Measurements from ENCODE around the gene PIK3CB.
"Not testable (repeated sequence)": the region's sequence is repeated elsewhere in the genome, so short reads cannot be mapped to it uniquely, and the experiment has no call there.

PIK3CB gene

GRCh38 chr3:138809500-138810256 lies 25.1 kb downstream of the PIK3CB start:
- DNase-seq (ENCODE audit: insufficient read length, low spot score) (no peak), FAIRE-seq (no peak)

GRCh38 chr3:138806376-138807080 lies 28.2 kb downstream of the PIK3CB start:
- no peak for FAIRE-seq
- no peak for DNase-seq (ENCODE audit: insufficient read length, low spot score)

- no peak for FAIRE-seq
- no peak for DNase-seq (ENCODE audit: insufficient read length, low spot score)
These were observed 31.6 kb downstream of the PIK3CB start for GRCh38 chr3:138803006-138803653.

- not testable (repeated sequence) for DNase-seq (ENCODE audit: insufficient read length, low spot score)
These were observed 32.5 kb downstream of the PIK3CB start for GRCh38 chr3:138802223-138802622.

GRCh38 chr3:138801792-138802191 lies 32.9 kb downstream of the PIK3CB start:
- FAIRE-seq (no peak), DNase-seq (ENCODE audit: insufficient read length, low spot score) (no peak)

More at GRCh38 chr3:138802223-138802622, 32.5 kb downstream of the PIK3CB start:
- not testable (repeated sequence) for FAIRE-seq

- DNase-seq (ENCODE audit: insufficient read length, low spot score) (no peak), FAIRE-seq (no peak)
These were observed 34.5 kb downstream of the PIK3CB start for GRCh38 chr3:138800248-138800647.

GRCh38 chr3:138799822-138800221 lies 34.9 kb downstream of the PIK3CB start:
- FAIRE-seq (no peak), DNase-seq (ENCODE audit: insufficient read length, low spot score) (no peak)

GRCh38 chr3:138797508-138798038 lies 37.2 kb downstream of the PIK3CB start:
- FAIRE-seq: no peak
- DNase-seq (ENCODE audit: insufficient read length, low spot score): no peak

GRCh38 chr3:138796761-138797160 lies 38.0 kb downstream of the PIK3CB start:
- no peak for FAIRE-seq
- DNase-seq (ENCODE audit: insufficient read length, low spot score): no peak

GRCh38 chr3:138786788-138787271 lies 47.9 kb downstream of the PIK3CB start:
- FAIRE-seq: no peak

GRCh38 chr3:138785951-138786350 lies 48.8 kb downstream of the PIK3CB start:
- no peak for DNase-seq (ENCODE audit: insufficient read length, low spot score)
- no peak for FAIRE-seq

More at GRCh38 chr3:138786788-138787271, 47.9 kb downstream of the PIK3CB start:
- peak; percentile 19 for DNase-seq (ENCODE audit: insufficient read length, low spot score)

GRCh38 chr3:138785362-138785857 lies 49.3 kb downstream of the PIK3CB start:
- DNase-seq (ENCODE audit: insufficient read length, low spot score); FAIRE-seq: not testable (repeated sequence)

- DNase-seq (ENCODE audit: insufficient read length, low spot score) (no peak), FAIRE-seq (no peak)
These were observed 52.0 kb downstream of the PIK3CB start for GRCh38 chr3:138782755-138783154.

GRCh38 chr3:138781012-138781470 lies 53.7 kb downstream of the PIK3CB start:
- no peak for FAIRE-seq
- DNase-seq (ENCODE audit: insufficient read length, low spot score): no peak

- FAIRE-seq: no peak
- no peak for DNase-seq (ENCODE audit: insufficient read length, low spot score)
These were observed 56.1 kb downstream of the PIK3CB start for GRCh38 chr3:138778643-138779042.

GRCh38 chr3:138776961-138777360 lies 57.8 kb downstream of the PIK3CB start:
- FAIRE-seq: no peak
- DNase-seq (ENCODE audit: insufficient read length, low spot score): no peak

GRCh38 chr3:138775254-138775595 lies 59.5 kb downstream of the PIK3CB start:
- no peak for FAIRE-seq
- no peak for DNase-seq (ENCODE audit: insufficient read length, low spot score)

GRCh38 chr3:138774529-138775253 lies 60.0 kb downstream of the PIK3CB start:
- peak; percentile 70 for FAIRE-seq
- DNase-seq (ENCODE audit: insufficient read length, low spot score): peak; percentile 88

GRCh38 chr3:138771585-138771984 lies 63.1 kb downstream of the PIK3CB start:
- FAIRE-seq: no peak

GRCh38 chr3:138769616-138770015 lies 65.1 kb downstream of the PIK3CB start:
- FAIRE-seq (no peak), DNase-seq (ENCODE audit: insufficient read length, low spot score) (no peak)

More at GRCh38 chr3:138771585-138771984, 63.1 kb downstream of the PIK3CB start:
- DNase-seq (ENCODE audit: insufficient read length, low spot score): no peak

All from HTR-8/SVneo (cell line).